GM19023 (cell line): ENCODE results near the gene EPS15.
"Not testable (repeated sequence)": the region's sequence is repeated elsewhere in the genome, so short reads cannot be mapped to it uniquely, and the experiment has no call there.

Source experiments
- ATAC-seq: cut with Tn5 transposase; IDR thresholded peaks from one replicate; pipeline ENCODE4 v1.9.1; 2021; ENCODE audit warnings: mild to moderate bottlenecking, moderate library complexity; ENCODE audit not compliant: unreplicated experiment

EPS15 gene

GRCh38 chr1:51433269-51433971 lies 85.6 kb downstream of the EPS15 start:
- ATAC-seq = no peak

- no peak for ATAC-seq
Measured at GRCh38 chr1:51432146-51432545, 86.9 kb downstream of the EPS15 start.

GRCh38 chr1:51427438-51427837 lies 91.6 kb downstream of the EPS15 start:
- ATAC-seq = no peak

GRCh38 chr1:51425955-51426354 lies 93.1 kb downstream of the EPS15 start:
- ATAC-seq = no peak

- ATAC-seq = no peak
Measured at GRCh38 chr1:51425273-51425672, 93.8 kb downstream of the EPS15 start.

GRCh38 chr1:51423073-51423821 lies 95.8 kb downstream of the EPS15 start:
- no peak for ATAC-seq

DNA sequence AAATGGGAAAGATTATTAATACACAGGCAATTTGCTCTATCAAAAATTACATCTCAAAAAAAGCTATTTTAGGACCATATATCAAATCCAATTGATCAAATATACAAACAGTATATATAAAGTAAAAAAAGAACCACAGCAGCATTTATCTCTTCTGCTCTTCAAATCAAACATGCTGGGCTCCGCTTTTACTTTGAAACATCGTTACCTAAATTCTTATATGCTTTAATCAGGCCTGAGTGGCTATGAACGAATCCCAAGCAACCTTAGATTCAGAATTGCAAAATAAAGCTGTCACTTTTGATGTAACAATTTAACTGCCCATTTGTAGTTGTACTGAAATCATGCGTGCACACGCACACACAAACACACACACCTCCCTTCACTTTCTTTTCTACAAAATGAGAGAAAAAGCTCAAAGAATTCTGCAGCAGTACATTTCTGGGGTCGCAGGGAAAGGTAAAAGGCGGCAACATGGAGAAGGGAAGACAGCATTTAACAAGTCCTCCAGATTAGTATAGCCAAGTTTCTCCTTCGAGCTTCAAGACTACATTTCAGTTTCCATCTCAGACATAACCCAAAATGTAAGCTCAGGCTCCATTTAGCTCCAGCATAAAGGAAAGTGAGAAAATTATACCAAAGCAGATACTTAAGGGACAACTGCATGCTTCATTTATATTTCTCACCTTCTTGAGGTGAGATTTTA lies 96.5 kb downstream of the EPS15 start:
- ATAC-seq = no peak

DNA sequence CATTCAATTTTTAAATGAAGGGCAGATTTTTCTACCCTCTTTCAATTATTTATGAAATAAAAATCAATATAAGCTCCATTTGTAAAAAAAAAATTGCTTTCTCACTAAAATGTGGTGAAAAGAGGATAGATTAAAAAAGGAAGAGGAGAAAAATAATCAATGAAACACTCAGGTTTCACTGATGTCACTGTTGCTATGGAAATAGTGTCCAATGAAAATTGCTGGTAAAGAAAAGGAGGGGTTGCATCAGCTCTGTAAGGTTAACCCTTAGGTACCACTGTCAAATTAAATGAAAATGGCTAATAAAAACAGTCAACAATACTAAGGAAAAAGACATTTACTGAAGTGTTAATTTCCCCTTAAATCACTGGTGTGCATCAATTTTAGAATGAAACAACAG lies 97.1 kb downstream of the EPS15 start:
- no peak for ATAC-seq

- ATAC-seq = no peak
Measured at GRCh38 chr1:51420867-51421627, 98.0 kb downstream of the EPS15 start.

DNA sequence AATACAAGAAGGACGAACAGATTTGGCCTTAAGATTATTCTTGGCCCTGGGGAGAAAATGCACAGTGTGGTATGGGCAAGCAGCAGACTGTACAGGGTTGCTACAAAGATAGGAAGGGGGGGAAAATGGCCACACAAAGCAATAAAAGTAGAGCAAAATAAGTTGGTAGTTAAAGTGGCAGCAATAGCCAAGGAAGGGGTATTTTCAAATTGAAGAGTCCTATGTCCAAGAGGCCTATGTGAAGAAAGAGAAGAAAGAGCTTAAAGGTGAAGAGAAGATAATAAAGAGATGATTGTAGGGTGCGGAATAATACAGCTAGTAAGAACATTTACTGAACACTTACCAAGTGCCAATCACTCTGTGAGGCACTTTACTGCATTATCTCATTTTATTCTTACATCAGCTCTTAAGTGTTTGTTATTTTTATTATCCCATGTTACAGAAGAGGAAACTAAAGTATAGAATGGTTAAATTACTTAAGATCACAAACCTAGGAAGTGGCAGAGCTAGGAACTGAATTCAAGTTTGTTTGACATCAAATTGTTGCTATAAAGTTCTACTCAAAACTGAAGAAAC lies 100.6 kb downstream of the EPS15 start:
- no peak for ATAC-seq

DNA sequence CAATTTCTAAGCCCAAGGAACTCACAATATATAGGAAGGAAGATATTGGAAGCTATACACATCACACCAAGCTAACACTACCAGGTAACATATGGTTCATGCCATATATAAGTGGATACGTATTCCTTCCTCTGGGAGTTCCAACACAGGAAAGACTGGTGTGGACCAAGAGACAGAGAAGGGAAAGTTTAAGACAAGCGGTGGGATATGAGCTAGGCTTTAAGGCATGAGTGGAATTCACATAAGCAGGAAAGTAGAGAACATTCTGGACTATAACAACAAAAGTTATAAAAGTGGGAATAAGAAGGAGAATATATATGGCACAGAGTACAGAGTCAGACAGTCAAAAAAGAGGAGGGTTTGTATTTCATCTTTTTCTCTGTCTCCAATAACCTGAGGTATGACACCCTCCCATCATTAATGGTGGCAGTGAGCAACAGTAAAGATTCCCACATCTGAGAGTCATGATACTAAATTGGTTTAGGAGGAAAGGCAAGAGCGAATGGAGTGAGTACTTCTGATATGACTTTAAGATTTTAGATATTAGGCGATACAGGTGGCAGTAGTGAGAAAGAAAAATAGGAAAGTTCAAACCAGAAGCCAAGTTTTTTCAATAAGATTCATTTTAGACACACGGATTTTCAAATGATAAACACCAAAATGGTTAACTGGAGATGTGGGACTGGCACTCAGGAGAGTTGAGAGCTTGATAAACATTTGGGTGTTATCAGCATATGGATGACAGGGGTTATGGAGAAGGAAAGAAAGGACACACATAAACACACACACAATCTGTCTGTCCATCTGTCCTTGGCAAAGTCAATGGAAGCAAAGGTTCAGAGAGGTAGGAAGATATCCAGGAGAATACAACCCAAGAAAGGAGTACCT lies 101.3 kb downstream of the EPS15 start:
- no peak for ATAC-seq

GRCh38 chr1:51416910-51417309 lies 102.2 kb downstream of the EPS15 start:
- ATAC-seq = no peak

DNA sequence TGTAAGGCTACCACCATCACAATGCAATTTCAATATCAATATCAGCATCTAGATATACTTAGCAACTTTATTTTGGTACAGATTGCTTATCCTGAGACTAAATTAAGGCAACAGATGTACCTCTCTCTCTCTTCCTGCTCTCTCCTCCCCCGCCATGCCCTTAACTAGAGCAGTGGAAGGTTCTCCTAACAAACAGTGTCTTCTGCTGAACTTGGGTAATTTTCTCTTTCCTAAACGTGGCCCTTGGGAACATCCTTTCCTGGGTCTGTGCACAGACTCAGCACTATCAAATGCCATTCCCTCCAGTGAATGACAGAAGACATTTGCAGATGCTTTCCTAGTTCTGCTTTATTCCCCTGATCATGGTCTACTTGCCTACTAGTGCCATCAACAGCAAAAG lies 103.1 kb downstream of the EPS15 start:
- ATAC-seq = no peak

- no peak for ATAC-seq
Measured at GRCh38 chr1:51414811-51415210, 104.3 kb downstream of the EPS15 start.

DNA sequence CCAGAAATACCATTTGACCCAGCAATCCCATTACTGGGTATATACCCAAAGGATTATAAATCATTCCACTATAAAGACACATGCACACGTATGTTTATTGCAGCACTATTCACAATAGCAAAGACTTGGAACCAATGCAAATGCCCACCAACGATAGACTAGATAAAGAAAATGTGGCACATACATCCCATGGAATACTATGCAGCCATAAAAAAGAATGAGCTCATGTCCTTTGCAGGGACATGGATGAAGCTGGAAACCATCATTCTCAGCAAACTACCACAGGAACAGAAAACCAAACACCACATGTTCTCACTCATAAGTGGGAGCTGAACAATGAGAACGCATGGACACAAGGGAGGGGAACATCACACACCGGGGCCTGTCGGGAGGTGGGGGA lies 107.2 kb downstream of the EPS15 start:
- ATAC-seq = not testable (repeated sequence)

DNA sequence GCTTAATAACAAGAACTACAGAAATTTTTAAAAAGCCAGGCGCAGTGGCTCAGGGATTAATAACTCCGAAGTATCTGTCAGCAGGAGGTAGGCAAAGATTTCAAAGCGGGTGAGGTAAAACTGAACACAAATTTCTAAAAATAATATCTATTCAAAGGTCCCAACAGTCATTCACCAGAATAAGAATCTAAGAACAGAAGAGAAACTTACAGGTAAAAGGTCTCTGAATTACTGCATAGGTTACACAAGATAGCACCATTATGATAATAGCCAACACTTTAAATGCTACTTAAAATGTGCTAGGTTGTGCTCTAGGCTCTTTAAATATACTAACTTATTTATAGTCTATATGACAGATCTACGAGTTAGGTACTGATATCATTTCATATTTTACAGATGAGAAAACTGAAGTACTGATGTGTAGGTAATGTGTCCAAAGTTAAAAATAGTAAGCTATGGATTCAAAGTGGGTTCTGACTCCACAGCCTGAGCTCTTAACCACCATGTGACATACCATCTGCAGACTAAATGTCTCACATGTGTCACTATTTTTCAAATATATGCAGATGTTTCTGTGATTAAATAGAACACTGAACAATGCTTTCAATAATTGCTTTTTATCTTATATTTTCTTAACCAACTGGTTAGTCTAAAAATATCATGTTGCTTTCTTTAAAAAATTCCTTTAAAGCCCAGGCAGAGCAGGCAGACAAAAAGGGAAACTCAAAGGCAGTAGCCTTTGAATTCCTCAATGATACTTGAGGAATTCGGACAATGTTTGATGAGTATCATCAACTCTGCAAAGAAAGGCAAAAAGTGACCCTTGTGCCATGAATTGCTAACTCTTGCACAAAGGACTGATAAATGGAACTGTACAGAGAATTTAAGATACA lies 108.3 kb downstream of the EPS15 start:
- no peak for ATAC-seq

DNA sequence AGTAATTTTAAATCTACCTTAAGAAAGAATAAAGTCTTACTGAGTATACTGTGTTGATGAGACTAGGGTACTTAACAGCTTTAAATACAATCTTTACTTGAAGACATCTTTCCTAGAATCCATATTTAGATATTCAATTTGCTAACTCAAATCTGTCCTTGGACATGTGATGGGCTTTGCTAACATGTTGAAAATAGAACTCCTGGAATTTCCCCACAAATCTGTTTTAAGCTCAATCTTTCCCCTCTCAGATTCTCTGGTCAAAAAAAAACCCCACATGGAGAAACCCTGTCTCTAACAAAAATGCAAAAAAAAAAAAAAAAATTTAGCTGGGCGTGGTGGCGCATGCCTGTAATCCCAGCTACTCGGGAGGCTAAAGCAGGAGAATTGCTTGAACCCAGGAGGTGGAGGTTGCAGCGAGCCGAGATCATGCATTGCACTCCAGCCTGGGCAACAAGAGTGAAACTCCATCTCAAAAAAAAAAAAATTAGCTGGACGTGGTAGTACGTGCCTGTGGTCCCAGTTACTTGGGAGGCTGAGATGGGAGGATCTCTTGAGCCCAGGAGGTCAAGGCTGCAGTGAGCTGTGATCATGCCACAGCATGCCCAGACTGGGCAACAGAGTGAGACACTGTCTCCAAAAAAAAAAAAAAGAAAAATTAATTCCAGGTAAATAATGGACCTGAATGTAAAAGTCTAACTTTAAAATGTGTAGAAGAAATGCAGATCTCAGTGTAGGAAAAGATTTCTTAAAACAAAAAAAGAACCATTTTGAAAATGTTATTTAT lies 109.1 kb downstream of the EPS15 start:
- ATAC-seq = not testable (repeated sequence)

GRCh38 chr1:51392241-51392640 lies 126.8 kb downstream of the EPS15 start:
- ATAC-seq = no peak
